ENCODE data around the gene CEP70. TPM values are rescaled to one million over a fixed set of nuclear protein-coding genes. Genes with fewer than 3 reads are reported as not detected.
"Not testable (repeated sequence)": the region's sequence is repeated elsewhere in the genome, so short reads cannot be mapped to it uniquely, and the experiment has no call there.

The CEP70 gene
- total RNA-seq, 2 donors from 2014 or later = 5.6 to 10.6 TPM

DNA sequence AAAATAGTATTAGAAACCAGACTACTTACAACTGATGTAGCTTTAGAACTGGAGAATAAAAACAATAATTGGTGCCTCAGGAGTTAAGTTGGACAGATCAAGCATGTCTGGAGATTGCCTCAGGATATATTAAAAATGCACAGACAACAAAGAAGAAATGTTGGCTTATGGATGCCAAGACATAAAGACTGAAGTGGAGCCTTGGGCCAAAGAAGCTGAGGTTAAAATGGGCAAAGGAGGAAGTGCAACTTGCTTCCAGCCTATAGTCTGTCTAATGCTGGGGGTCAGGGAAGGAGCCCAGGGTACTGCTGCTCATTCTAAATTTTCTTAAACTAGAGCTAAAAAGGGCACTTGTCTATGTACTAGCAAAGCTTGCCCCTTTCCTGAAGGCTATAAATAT is 82.1 kb downstream of the CEP70 start:
- Mint-ChIP-seq H3K27me3 (no peaks in the 10 kb centered on the region), H3K9me3 (no peaks in the 10 kb centered on the region), H3K27ac (no peak overlapping the region), H3K4me1 (no peaks in the 10 kb centered on the region), H3K36me3 (ENCODE audit: low read depth) (no peaks in the 10 kb centered on the region), H3K4me3 (no peak overlapping the region)
- no peak for ATAC-seq (replicated peaks)

DNA sequence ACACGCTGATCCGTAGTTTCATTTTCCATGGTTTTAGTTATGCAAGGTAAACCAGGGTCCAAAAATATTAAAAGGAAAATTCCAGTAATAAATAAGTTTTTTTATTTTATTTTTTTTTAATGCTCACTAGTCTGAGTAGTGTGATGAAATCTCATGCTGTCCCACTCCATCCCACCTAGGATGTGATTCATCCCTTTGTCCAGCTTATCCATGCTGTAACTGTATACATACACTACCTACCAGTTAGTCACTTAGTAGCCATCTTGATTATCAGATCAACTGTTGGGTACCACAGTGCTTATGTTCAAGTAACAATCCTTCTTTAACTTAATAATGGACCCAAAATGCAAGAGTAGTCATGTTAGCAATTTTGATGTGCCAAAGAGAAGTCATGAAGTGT is 84.5 kb downstream of the CEP70 start:
- H3K36me3 Mint-ChIP-seq (ENCODE audit: low read depth) = no peaks in the 10 kb centered on the region
- no peak overlapping the region for H3K4me3 Mint-ChIP-seq
- no peaks in the 10 kb centered on the region for H3K9me3 Mint-ChIP-seq
- ATAC-seq (replicated peaks) = no peak
- H3K27me3 Mint-ChIP-seq = no peaks in the 10 kb centered on the region
- H3K27ac Mint-ChIP-seq = no peak overlapping the region
- H3K4me1 Mint-ChIP-seq = no peaks in the 10 kb centered on the region

DNA sequence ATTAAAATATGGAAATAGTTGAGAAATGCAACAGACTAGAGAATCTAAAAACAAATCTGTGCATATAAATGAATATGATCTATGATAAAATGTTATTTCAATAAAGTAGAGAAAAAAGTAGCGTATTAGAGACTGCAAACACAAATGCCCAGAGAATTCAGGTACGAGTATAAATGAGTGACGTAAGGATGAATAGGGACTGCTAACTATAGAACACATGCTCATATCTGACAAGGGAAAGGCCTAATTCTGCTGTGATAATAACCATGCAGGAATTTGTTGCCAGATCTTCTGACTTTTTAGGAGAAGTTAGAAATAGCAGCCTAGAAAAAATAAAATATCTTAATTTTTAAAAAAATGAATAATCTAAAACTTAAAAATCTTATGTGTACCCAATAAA is 86.5 kb downstream of the CEP70 start:
- Mint-ChIP-seq H3K27ac (no peak overlapping the region), H3K36me3 (ENCODE audit: low read depth) (no peaks in the 10 kb centered on the region), H3K9me3 (no peaks in the 10 kb centered on the region), H3K4me1 (no peaks in the 10 kb centered on the region), H3K4me3 (no peak overlapping the region), H3K27me3 (no peaks in the 10 kb centered on the region)
- ATAC-seq (replicated peaks) = no peak

DNA sequence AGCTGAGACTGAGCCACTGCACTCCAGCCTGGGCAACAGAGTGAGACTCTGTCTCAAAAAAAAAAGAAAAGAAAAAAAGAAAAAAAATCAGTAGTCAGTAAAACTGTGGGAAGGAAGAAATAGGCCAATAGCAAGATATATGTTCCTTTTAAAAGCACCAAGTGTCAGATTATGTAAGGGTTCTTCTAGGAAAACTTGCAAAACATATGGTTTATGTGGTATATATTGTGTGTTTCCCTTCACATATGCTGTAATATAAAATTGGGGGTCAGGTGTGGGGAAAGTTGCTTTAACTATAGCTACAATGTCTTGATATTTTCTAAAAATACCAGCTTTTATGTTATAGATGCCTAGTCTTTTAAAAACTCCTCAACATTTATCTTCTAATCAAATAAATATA is 95.1 kb downstream of the CEP70 start:
- Mint-ChIP-seq H3K36me3 (ENCODE audit: low read depth) (peaks cover 10% of the 10 kb centered on the region), H3K4me1 (no peaks in the 10 kb centered on the region), H3K4me3 (no peak overlapping the region), H3K9me3 (no peaks in the 10 kb centered on the region), H3K27ac (no peak overlapping the region), H3K27me3 (no peaks in the 10 kb centered on the region)
- no peak for ATAC-seq (replicated peaks)

DNA sequence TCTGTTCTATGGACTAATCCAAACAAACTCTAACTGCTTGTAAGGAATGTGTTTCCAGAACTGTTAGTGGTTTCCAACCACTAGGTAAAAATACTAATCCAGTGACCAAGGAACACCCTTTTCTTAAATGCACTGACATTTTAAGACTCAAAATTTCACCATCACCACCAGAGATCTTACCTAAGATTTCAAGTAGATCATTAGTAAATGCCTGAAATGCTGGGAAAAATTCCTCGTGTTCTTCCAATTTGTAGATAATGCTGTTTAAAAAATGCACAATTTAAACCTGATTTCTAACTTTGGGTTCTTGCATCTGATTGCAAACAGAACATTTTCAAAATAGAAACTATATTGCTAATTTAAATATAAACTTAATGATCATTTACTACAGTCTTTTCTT is 96.2 kb downstream of the CEP70 start:
- peaks cover 18% of the 10 kb centered on the region for H3K36me3 Mint-ChIP-seq (ENCODE audit: low read depth)
- no peaks in the 10 kb centered on the region for H3K9me3 Mint-ChIP-seq
- H3K27ac Mint-ChIP-seq = no peak overlapping the region
- no peak overlapping the region for H3K4me3 Mint-ChIP-seq
- no peaks in the 10 kb centered on the region for H3K4me1 Mint-ChIP-seq
- ATAC-seq (replicated peaks) = no peak
- H3K27me3 Mint-ChIP-seq = no peaks in the 10 kb centered on the region

DNA sequence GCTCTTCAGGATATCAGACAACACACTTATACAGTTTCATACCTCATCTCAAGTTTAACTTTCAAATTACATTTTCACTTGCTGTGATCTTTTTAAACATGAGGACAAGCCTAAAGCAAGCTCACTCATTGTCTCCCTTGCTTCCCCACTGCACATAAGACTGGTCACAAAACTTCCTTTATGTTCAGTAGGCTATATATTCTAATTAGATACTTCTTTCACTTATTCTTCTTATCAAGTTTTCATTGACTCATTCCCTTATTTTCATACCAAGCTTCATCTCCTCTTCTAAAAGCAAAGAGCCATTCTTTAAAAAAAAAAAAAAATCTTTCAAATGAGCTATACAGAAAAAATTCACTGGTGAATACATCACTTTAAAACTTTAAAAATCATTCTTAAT is 97.0 kb downstream of the CEP70 start:
- Mint-ChIP-seq H3K4me3 (no peak overlapping the region), H3K27ac (no peak overlapping the region), H3K9me3 (no peaks in the 10 kb centered on the region), H3K4me1 (no peaks in the 10 kb centered on the region), H3K36me3 (ENCODE audit: low read depth) (peaks cover 18% of the 10 kb centered on the region), H3K27me3 (no peaks in the 10 kb centered on the region)
- ATAC-seq (replicated peaks) = no peak

DNA sequence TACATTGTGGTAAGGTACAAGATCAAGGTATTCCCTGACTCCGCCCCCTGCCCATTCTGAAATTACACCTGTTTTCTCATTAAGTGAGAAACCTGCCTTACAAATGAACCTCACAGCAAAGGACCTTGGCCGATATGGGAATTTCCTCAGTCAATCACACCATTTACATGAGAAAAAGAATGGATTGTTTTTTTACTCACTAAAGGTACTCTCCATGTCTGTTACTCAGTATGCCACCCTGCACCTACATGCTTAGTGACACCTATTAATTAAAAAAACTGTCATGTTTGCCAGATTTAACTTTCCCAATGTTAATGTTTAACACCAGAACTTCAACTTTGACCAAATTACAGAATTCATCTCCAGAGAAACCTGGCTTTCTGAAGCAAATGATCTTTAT is 97.6 kb downstream of the CEP70 start:
- H3K36me3 Mint-ChIP-seq (ENCODE audit: low read depth) = peaks cover 18% of the 10 kb centered on the region
- no peak for ATAC-seq (replicated peaks)
- H3K4me1 Mint-ChIP-seq = no peaks in the 10 kb centered on the region
- no peaks in the 10 kb centered on the region for H3K27me3 Mint-ChIP-seq
- no peak overlapping the region for H3K27ac Mint-ChIP-seq
- H3K4me3 Mint-ChIP-seq = no peak overlapping the region
- no peaks in the 10 kb centered on the region for H3K9me3 Mint-ChIP-seq

DNA sequence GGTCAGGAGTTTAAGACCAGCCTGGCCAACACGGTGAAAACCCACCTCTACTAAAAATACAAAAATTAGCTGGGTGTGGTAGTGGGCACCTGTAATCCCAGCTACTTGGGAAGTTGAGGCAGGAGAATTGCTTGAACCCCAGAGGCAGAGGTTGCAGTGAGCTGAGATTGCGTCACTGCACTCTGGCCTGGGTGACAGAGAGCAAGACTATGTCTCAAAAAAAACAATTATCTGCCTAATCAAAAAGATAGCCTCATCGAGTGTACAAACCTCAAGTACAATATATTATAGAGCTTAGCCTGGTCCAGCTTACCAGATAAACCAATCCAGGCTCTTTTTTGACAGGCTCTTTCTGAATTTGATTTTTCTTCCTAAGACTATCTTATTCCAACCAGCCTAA is 98.4 kb downstream of the CEP70 start:
- H3K27ac Mint-ChIP-seq; H3K4me1 Mint-ChIP-seq; H3K9me3 Mint-ChIP-seq; H3K27me3 Mint-ChIP-seq; H3K4me3 Mint-ChIP-seq; ATAC-seq (replicated peaks): not testable (repeated sequence)
- peaks cover 18% of the 10 kb centered on the region for H3K36me3 Mint-ChIP-seq (ENCODE audit: low read depth)

DNA sequence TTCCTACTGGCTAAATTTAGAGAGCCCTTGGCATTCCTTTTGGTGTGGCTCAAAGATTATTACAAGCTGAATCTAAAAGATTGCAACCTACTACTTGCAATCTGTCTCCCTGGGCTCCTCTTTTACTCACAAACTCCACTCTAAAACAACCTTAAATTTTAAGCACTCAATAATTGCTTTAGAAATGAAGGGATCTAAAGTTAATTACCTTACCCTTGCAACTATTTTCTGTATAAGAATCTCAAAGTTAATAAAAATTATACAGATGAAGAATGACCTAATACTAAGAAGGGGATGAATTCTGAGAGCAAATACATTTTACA is 99.5 kb downstream of the CEP70 start:
- no peaks in the 10 kb centered on the region for H3K4me1 Mint-ChIP-seq
- no peak overlapping the region for H3K27ac Mint-ChIP-seq
- H3K27me3 Mint-ChIP-seq = no peaks in the 10 kb centered on the region
- no peak overlapping the region for H3K4me3 Mint-ChIP-seq
- ATAC-seq (replicated peaks) = no peak
- H3K9me3 Mint-ChIP-seq = peaks cover 12% of the 10 kb centered on the region
- H3K36me3 Mint-ChIP-seq (ENCODE audit: low read depth) = peaks cover 13% of the 10 kb centered on the region

DNA sequence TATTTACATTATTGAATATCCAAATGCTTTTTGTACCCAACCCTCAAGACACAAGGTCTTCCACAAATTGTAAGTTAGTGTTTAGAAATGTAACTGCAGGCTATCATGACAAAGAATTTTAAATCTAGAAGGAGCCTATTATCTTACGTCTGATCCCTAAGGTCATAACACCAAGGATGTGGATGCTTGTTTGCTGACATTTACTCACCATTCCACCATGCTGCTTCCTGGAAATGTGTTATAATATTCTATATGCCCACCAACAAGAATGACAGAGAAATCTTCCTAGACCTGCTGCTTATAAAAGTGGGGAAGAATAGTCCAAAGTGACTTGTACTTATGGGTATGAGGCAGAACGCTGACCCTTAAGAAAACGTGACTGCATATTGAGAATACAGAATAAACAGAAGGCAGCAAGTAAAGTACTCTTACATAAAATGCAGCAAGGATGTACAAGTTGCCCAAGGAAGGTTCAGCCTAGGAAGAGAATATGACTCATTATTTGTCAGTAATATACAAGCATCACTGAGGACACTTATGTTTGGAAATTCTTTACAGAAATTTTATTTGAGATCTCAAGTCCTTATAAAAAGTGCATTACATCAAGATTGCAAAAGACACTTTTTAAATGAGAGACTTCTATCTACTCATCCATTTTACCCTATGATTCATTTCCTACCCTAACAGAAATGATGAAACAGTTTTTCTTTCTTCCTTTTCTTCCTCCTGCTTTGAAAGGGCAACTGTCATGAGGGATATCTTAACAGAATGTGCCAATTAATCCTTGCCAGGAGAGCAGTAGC is 100.1 kb downstream of the CEP70 start:
- Mint-ChIP-seq H3K4me3 (no peak overlapping the region), H3K27me3 (no peaks in the 10 kb centered on the region), H3K27ac (no peak overlapping the region), H3K4me1 (no peaks in the 10 kb centered on the region), H3K36me3 (ENCODE audit: low read depth) (peaks cover 10% of the 10 kb centered on the region), H3K9me3 (peaks cover 16% of the 10 kb centered on the region)
- no peak for ATAC-seq (replicated peaks)

DNA sequence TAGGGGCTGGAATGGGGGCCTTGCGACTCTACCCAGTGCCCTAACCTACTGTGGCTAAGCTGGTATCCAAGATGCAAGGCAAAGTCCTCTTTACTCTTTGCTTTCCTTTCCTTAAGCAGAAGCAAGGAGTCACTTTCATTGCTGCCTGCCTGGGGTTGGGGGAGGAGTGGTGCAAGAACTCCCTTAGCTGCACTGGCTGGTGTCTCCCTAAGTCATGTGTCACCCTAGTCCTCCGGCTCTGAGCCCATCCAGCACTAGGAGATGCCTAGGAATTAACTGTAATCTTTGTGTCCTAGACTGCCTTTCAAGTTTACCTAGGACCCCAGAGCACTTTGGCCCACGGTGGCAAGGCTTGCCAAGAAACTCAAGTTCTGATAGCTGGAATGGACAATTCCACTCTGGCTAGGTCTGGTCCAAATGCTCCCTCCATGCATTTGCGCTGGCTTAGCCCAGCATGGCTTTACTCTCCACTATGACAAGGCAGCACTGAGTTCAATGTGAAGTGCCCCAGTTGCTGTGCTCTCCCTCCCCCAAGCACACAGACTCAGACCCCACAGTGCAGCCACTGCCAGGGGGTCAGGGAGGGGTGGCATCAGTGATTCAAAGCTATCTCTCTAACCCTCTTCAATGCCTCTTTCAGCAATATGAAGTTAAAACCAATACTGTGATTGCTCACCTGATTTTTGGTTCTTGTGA is 100.9 kb downstream of the CEP70 start:
- Mint-ChIP-seq H3K27ac (no peak overlapping the region), H3K9me3 (peaks cover 19% of the 10 kb centered on the region), H3K4me3 (no peak overlapping the region), H3K36me3 (ENCODE audit: low read depth) (peaks cover 10% of the 10 kb centered on the region), H3K27me3 (no peaks in the 10 kb centered on the region), H3K4me1 (no peaks in the 10 kb centered on the region)
- no peak for ATAC-seq (replicated peaks)

DNA sequence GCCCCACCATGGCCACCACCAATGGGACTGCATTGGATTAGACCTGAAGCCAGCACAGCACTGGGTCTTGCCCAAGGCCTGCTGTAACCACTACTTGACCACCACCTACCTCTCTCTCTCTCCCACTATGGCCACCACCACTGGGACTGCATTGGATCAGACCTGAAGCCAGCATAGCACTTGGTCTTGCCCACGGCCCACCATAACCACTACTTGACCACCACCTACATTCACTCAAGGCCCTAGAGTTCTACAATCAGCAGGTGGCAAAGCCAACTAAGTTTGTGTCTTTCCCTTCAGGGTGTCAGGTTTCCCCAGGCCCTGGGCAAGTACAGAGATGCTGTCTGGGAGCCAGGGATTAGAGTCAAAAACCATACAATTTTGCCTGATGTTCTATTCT is 102.1 kb downstream of the CEP70 start:
- peaks cover 10% of the 10 kb centered on the region for H3K36me3 Mint-ChIP-seq (ENCODE audit: low read depth)
- H3K27ac Mint-ChIP-seq = no peak overlapping the region
- H3K4me3 Mint-ChIP-seq = no peak overlapping the region
- no peaks in the 10 kb centered on the region for H3K27me3 Mint-ChIP-seq
- H3K9me3 Mint-ChIP-seq = peaks cover 28% of the 10 kb centered on the region
- no peak for ATAC-seq (replicated peaks)
- no peaks in the 10 kb centered on the region for H3K4me1 Mint-ChIP-seq

DNA sequence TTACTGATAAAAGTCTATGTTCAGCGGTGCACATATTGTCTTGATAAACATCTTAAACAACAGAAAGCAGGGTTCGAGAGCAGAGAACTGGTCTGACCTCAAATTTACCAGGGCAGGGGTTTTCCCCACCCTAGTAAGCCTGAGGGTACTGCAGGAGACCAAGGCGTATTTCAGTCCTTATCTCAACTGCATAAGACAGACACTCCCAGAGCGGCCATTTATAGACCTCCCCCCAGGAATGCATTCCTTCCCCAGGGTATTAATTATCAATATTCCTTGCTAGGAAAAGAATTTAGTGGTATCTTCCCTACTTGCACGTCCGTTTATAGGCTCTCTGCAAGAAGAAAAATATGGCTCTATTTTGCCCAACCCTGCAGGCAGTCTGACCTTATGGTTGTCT is 107.5 kb downstream of the CEP70 start:
- not testable (repeated sequence) for ATAC-seq (replicated peaks); H3K27me3 Mint-ChIP-seq; H3K36me3 Mint-ChIP-seq (ENCODE audit: low read depth); H3K27ac Mint-ChIP-seq; H3K4me1 Mint-ChIP-seq; H3K4me3 Mint-ChIP-seq
- H3K9me3 Mint-ChIP-seq = peaks cover 42% of the 10 kb centered on the region

DNA sequence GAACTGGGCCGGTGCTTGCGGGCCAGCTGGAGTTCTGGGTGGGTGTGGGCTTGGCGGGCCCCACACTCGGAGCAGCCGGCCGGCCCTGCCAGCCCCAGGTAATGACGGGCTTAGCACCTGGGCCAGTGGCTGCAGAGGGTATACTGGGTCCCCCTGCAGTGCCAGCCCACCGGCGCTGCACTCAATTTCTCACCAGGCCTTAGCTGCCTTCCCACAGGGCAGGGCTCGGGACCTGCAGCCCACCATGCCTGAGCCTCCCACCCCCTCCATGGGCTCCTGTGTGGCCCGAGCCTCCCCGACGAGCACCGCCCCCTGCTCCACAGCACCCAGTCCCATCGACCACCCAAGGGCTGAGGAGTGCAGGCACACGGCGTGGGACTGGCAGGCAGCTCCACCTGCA is 109.4 kb downstream of the CEP70 start:
- H3K36me3 Mint-ChIP-seq (ENCODE audit: low read depth); H3K4me1 Mint-ChIP-seq; ATAC-seq (replicated peaks); H3K27ac Mint-ChIP-seq; H3K4me3 Mint-ChIP-seq; H3K27me3 Mint-ChIP-seq: not testable (repeated sequence)
- peaks cover 31% of the 10 kb centered on the region for H3K9me3 Mint-ChIP-seq

DNA sequence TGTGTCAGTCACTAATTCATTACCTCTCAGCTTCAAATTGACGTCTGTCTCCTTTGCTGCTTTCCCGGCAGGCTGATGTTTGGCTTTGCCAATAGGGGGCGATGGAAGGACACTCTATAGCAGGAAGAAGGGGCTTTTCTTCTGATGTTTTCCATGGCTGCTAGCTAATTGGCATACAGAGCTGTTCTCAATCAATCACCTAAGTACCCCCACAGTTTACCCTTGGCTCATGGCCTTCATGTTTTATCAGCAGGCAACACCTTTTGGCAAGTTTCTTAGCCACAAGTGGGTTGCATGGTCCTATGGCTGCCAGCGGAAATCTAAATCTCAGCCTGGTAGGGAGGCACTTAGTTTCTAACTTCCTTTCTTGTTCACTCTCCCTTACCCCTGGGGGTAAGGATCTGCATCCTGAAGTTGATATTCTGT is 114.6 kb downstream of the CEP70 start:
- peaks cover 7% of the 10 kb centered on the region for H3K27me3 Mint-ChIP-seq
- H3K36me3 Mint-ChIP-seq (ENCODE audit: low read depth) = no peaks in the 10 kb centered on the region
- no peak for ATAC-seq (replicated peaks)
- no peak overlapping the region for H3K27ac Mint-ChIP-seq
- H3K9me3 Mint-ChIP-seq = no peaks in the 10 kb centered on the region
- H3K4me3 Mint-ChIP-seq = no peak overlapping the region
- no peaks in the 10 kb centered on the region for H3K4me1 Mint-ChIP-seq
